ENCODE data around the gene RIN1. TPM values are rescaled to one million over a fixed set of nuclear protein-coding genes. Genes with fewer than 3 reads are reported as not detected.

Gene RIN1
- total RNA-seq, 4 donors from 2014 or later, result 1.8 to 26.6 (median 8.6) TPM

GRCh38 chr11:66365711-66366619 is 29.7 kb upstream of the RIN1 start:
- DNase-seq, result no peak
- no peak for TF ChIP-seq CTCF (IDR thresholded peaks at IDR 0.05)
- no peak for TF ChIP-seq POLR2A (IDR thresholded peaks at IDR 0.05)
- no peaks in the 10 kb centered on the region for H3K36me3 ChIP-seq
- H3K27ac ChIP-seq, result no peak overlapping the region
- H3K9me3 ChIP-seq, result no peaks in the 10 kb centered on the region
- peaks cover 2% of the 10 kb centered on the region in 2 donors for H3K27me3 ChIP-seq
- H3K4me1 ChIP-seq, result no peaks in the 10 kb centered on the region
- H3K4me3 ChIP-seq, result no peak overlapping the region
- intact Hi-C loops (cut with DNase I; ENCODE audit: low total_unique reads), result no loop called here

- Histone ChIP-seq H3K4me3 (no peak overlapping the region), H3K27ac (no peak overlapping the region), H3K9me3 (no peaks in the 10 kb centered on the region), H3K36me3 (no peaks in the 10 kb centered on the region), H3K27me3 (no peaks in the 10 kb centered on the region), H3K4me1 (no peaks in the 10 kb centered on the region)
- TF ChIP-seq POLR2A (IDR thresholded peaks at IDR 0.05) (no peak), CTCF (IDR thresholded peaks at IDR 0.05) (no peak)
- DNase-seq, result no peak
- intact Hi-C loops (cut with DNase I; ENCODE audit: low total_unique reads), result no loop called here
Observed at GRCh38 chr11:66365166-66365565, 28.9 kb upstream of the RIN1 start.

DNA sequence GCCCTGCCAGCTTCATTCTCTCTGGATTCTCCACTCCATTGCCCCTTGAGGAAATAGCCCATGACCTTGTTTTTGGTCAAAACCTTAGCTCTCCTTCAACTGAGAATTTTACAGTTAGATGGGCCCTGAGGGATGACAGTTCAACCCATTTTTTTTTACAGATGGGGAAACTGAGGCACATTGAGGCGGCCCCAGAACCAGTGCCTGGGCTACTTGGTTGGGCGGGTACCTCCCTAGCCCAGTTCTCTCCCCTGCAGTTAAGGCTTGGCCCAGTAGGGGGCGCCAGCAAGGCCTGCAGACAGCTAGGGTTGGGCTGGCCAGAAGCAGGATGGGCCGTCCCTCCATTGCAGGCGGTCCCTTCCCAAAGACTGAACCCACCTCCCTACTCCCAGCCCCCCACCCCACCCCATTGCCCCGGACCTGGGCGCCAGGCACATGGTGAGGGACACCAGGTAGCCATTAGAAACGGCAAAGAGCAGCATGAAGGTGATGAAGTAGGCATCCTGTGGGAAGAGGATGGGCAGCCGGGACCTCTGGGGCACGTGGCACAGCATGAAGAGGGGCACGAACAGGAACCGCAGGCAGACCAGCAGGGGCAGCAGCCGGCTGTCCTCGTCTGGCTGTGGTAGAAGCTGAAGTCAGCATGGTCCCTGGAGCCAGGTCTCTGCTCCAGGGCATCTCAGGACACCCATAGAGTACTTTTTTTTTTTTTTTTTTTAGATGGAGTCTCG is 27.7 kb upstream of the RIN1 start:
- TF ChIP-seq CTCF (IDR thresholded peaks at IDR 0.05) (no peak), POLR2A (IDR thresholded peaks at IDR 0.05) (no peak)
- Histone ChIP-seq H3K9me3 (no peaks in the 10 kb centered on the region), H3K27me3 (no peaks in the 10 kb centered on the region), H3K4me1 (no peaks in the 10 kb centered on the region), H3K27ac (no peak overlapping the region), H3K4me3 (no peak overlapping the region), H3K36me3 (no peaks in the 10 kb centered on the region)
- intact Hi-C loops (cut with DNase I; ENCODE audit: low total_unique reads), result no loop called here
- no peak for DNase-seq

DNA sequence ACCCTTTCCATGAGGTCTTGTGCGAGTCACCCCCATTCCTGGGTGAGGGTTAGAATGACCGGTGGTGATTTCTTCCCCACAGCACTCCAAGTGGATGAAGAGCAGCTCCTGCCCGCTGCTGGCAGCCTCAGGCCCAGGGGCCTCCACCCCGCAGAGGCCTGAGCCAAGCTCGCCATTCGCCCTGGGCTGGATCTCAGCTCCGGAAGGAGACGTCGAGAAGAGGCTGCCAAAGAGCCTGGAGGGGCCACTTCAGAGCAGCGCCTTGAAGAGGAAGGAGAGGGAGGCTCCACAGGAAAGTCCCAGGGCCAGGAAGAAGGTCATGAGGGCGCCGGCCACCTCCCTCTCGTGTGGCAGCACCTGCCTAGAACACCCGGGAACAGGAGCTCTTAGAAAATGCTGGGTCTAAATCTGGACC is 27.0 kb upstream of the RIN1 start:
- Histone ChIP-seq H3K27me3 (no peaks in the 10 kb centered on the region), H3K9me3 (no peaks in the 10 kb centered on the region), H3K36me3 (no peaks in the 10 kb centered on the region), H3K27ac (no peak overlapping the region), H3K4me3 (no peak overlapping the region), H3K4me1 (no peaks in the 10 kb centered on the region)
- intact Hi-C loops (cut with DNase I; ENCODE audit: low total_unique reads), result no loop called here
- no peak for DNase-seq
- TF ChIP-seq CTCF (IDR thresholded peaks at IDR 0.05) (no peak), POLR2A (IDR thresholded peaks at IDR 0.05) (no peak)

Data from uterus (tissue), 4 donors.